HG02973 (cell line): Measurements from ENCODE around the gene RRP1B.
"Not testable (repeated sequence)": the region's sequence is repeated elsewhere in the genome, so short reads cannot be mapped to it uniquely, and the experiment has no call there.

Experiments
- ATAC-seq: cut with Tn5 transposase; IDR thresholded peaks from one replicate; pipeline ENCODE4 v1.9.1; 2021; ENCODE audit warnings: moderate library complexity; ENCODE audit not compliant: unreplicated experiment

Gene RRP1B

GRCh38 chr21:43697758-43698643, 38.6 kb downstream of the RRP1B start:
- no peak for ATAC-seq

DNA sequence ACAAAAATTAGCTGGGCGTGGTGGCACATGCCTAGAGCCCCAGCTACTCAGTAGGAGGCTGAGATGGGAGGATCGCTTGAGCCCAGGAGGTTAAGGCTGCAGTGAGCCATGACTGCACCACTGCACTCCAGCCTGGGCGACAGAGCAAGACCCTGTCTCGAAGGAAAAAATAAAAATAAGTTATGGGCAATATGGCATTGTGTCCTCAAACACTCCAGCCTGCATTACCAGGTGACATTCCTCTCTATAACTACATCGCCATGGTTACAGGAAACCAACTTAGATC, 40.1 kb downstream of the RRP1B start:
- not testable (repeated sequence) for ATAC-seq

- no peak for ATAC-seq
Observed at GRCh38 chr21:43699933-43700599, 40.7 kb downstream of the RRP1B start.

DNA sequence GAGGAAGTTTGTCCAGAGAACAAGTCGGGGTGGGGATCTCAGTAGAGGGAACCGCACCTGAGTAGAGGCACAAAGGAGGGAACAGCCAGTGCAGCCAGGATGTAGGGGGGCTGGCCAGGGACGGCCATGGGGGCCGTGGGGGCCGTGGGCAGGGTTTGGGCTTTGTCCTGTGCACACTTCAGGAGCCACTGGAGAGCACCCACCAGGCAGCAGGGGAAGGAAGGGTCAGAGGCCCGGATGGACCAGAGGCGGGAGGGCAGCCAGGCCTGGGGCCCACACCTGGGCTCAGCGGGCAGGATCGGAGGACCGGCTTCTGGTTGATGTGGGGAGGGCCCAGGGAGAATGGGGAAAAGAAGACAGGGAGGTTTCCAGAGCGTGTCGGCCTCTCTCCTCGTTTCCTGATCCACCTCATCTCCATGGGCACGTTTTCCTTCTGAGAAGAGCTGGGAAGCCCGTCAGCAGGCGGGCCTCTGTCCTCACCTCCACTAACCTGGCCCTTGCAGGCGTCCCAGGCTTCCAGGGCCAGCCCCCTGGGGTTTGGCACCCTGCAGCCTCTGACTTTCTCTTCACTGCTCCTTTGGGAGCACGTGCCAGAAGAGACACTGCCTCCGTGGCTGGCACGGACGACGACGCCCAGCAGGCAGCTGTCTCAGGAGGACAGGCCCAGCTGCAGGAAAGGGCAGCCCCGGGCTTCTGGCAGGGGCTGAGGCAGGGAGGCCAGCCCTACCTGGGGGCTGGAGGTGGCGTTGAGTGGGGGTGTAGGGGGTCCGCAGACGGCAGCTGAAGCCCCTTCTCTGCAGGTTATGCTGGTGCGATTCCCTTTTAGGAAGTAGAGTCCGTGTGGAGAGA, 42.8 kb downstream of the RRP1B start:
- ATAC-seq, result no peak

DNA sequence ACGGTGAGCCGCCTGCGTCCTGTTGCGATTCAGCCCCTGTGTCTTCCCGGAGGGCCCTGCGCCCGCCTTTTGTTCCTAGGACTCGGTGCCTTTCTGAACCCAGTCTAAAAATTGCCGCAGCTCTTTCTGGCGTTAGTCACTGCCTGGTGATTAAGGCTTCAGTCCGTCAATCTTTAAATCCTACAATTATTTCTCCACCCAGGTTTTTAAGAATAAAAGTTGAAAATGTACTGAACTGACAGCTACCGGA, 43.4 kb downstream of the RRP1B start:
- no peak for ATAC-seq

GRCh38 chr21:43703035-43703880, 43.9 kb downstream of the RRP1B start:
- no peak for ATAC-seq

DNA sequence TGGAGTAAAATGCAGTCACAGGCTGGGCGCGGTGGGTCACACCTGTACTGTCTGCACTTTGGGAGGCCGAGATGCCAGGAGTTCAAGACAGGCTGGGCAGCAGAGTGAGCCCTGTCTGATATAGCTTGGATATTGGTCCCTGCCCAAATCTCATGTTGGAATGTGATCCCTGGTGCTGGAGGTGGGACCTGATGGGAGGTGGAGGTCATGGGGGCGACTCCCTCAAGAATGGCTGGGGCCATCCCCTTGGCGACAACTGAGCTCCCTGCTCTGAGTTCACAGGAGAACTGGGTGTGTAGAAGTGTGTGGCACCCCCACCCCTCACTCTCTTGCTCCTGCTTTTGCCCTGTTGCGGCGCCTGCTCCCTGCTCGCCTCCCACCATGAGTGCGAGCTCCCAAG, 48.1 kb downstream of the RRP1B start:
- ATAC-seq, result no peak

GRCh38 chr21:43708745-43709381, 49.5 kb downstream of the RRP1B start:
- no peak for ATAC-seq

DNA sequence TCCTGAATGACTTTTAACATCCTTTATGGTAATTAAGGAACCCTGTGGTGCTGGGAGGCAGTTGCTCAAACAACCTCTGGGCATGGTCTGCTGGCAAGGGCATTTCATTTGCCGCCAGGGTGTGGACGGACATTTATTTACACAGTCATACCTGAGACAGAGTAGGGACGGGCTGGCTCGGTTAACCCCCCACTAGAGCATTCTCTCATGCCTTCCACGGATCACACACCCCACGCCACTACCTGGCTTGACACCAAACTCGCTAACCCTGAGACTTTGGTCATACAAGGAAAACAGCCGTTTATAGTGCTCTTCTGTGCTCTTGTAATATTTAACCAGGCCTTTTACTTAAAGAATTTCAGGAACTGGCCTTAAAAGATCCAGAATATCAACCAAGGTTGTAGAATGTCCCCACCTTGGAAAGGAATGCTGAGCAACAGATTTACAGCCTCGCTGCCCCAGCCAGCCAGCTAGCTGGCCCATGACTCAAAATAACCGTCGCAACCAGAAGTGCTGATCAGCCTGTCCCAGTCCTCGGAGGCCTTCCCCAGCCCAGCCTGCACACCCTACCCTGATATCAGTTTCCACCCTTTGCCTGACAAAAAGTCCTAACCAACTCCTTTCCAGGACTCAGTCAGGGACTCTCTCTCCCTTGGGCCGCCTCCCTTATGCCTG, 53.0 kb downstream of the RRP1B start:
- no peak for ATAC-seq

DNA sequence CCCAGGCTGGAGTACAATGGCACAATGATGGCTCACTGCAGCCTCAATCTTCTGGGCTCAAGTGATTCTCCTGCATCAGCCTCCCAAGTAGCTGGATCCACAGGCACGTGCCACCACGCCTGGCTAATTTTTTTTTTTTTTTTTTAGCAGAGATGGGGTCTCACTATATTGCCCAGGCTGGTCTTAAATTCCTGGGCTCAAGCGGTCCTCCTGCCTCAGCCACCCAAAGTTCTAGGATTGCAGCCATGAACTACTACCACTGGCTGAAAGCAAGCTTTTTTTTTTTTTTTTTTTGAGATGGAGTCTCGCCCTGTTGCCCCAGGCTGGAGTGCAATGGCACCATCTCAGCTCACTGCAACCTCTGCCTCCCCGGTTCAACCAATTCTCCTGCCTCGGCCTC, 53.8 kb downstream of the RRP1B start:
- not testable (repeated sequence) for ATAC-seq

DNA sequence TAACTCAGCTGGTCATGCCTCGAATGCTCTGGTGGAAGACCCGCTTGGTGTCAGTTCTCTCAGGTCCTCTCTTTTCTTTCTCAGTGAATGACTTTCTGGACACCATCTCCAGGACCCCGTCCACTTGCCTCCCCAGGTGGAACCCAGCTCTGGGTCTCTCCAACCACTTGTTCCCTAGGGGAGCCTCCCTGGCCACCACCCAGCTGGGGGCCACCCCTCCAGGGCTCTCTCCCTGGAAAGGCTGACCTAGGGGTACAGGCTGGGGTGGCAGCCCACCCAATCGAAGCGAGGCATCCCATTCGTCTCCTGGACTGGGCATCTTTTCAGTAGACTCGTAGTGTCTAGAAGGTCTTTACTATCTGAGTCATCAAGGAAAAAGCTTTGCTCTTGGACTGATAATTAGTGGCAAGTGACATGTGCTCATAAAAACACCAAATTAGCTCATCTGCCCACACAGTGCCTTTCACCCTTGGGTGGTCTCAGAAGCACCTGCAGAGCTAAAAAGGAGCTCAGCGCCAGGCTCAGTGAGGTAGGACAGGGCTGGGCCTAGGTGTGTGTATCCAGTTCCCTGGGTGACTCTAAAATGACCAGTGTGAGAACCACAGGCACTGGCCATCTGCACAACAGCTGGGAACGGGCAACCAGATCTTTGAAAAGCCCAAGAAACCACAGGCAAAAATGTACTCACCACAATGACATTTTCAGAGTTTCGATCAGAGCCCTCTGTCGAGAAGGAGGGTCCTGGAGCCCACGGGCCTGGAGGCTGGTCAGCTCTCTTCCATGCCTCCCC, 57.2 kb downstream of the RRP1B start:
- no peak for ATAC-seq

- no peak for ATAC-seq
Observed at GRCh38 chr21:43717166-43717853, 58.0 kb downstream of the RRP1B start.

GRCh38 chr21:43717967-43718871, 58.9 kb downstream of the RRP1B start:
- ATAC-seq, result no peak

DNA sequence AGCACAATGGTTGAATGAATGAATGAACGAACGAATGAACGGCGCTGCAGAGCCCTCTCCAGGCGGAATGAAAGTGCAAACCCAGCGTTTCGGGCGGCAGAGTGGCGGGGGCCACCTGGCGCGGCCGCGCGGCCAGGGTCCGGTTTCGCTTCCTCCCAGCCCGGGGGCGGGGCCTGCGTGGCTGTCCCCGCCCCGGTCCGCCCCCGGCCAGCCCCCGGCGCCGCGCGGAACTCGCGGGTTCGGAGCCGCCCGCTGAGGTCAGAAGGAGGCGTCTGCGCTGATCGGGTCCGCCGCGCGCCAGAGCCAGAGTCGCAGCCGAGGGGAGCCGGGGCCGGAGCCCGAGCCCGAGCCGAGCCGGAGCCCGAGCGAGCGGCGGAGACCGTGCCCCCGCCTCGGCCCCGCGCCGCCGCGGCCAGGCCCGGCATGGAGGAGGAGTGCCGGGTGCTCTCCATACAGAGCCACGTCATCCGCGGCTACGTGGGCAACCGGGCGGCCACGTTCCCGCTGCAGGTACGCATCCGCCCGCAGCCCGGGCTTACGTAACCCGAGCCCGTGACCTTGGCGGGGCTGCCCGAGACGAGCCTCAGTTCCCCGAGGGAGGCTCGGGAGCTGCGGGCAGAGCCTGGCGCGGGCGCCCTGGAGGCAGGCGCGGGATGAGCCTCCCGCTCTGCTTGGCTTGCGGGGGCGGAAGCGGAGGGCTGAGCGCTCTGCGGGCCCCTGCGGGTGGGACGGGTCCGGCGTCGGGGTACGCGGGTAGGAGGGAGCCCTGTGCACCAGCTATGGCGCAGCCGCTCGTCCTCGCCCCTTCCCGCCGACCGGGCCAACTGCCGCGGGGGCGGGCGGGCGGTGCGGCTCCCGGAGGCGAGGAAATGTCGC, 59.8 kb downstream of the RRP1B start, which contains the start of gene PDXK:
PDXK (plus strand) TSS at position 258 of the 876 bp plus-strand sequence; CDS start at position 424, 166 bp downstream.
- peak; percentile 49 for ATAC-seq

- no peak for ATAC-seq
Observed at GRCh38 chr21:43719748-43720538, 60.6 kb downstream of the RRP1B start.
